NOMO-1 treated with dmso at 0.1 percent for 144 hours (cell line): ENCODE data around the gene LACTBL1.

Experiments
- DNase-seq: peaks from one replicate; lab custom pipeline; 2025; ENCODE audit not compliant: unreplicated experiment; lab: John Stamatoyannopoulos, UW

The LACTBL1 gene

DNA sequence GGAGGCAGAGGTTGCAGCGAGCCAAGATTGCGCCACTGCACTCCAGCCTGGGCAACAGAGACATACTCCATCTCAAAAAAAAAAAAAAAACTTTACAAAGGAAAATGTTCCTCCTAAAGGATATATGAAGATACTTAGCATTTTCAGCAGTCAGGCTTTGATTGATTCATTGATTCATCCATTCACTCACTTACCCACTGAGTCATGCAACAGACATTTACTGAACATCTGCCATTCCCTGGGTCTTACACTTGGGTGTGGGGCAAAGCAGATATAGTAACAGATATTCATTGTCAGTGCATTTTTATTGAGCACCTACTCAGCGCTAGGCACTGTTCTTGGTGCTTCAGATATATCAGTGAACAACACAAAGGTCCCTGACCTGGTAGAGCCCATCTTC lies 5.6 kb upstream of the LACTBL1 start:
- DNase-seq = no peak

- DNase-seq = peak; percentile 17
Measured at GRCh38 chr1:22976461-22977243, 4.0 kb upstream of the LACTBL1 start.

DNA sequence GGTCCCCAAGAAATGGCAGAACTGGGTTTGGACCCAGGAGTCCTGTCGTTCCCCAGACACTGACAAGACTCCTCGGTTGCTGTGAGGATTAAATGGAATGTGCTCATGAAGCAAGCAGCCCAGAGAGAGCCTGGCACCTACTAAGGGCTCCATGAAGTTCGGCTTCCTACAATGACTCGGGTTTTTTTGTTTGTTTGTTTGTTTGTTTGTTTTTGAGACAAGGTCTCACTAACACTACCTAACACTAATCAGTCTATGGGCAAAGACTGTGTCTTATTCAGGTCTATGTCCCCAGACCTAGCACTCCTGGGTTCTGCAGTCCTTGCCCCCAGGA lies 3.4 kb upstream of the LACTBL1 start:
- DNase-seq = no peak

DNA sequence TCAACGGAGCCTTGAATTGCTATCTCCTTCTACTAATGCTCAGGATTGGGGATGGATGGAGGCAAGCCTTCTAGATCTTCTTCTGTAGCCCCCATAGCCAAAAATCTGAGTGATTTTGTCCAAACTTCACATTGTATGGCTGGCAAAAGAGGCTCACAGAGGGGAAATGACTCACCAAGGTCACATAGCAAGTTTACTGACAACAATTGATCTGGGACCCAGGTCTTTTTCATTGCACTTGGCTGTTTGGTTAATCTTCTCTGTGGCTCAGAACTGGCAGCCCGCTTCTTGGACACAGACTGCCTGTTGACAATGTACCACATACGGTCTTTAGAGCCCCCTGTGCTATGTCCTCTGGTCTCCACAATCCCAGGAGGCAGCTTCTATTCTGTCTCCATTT lies 3.0 kb upstream of the LACTBL1 start:
- no peak for DNase-seq

DNA sequence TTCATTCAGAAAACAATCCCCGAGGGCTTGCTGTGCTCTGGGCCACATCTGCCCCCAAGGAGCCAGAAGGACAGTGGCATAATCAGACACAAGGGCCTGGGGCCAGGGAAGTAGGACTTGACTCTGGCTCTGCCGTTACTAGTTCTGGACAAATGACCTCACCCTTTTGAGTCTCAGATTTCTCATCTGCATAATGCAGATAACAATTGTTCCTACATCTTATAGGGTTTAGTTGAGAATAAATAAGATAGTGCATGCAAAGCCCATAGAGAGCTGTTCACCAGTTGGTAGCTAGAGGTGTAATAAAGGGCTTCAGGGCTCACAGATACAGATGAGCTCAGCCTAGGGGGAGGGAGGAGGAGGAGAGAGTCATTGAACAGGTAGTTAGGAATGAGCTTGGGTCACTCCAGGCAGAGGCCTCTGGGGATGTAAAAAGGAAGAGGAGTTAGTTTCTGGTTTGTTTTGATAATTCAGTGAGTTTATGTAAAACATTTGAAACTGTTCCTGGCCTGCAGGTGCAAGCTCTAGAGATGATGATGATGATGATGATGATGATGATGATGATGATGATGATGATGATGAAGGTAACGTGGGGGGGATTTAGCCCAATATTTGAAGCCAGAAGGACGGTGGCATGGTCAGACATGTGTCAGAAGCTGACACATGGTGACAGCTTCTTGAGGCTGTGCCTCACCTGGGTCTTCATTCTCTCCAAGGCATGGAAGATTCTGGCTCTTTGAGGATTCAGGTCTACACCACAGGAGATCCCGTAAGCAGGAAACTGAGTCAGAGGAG lies 858 bp downstream of the LACTBL1 start:
- no peak for DNase-seq

DNA sequence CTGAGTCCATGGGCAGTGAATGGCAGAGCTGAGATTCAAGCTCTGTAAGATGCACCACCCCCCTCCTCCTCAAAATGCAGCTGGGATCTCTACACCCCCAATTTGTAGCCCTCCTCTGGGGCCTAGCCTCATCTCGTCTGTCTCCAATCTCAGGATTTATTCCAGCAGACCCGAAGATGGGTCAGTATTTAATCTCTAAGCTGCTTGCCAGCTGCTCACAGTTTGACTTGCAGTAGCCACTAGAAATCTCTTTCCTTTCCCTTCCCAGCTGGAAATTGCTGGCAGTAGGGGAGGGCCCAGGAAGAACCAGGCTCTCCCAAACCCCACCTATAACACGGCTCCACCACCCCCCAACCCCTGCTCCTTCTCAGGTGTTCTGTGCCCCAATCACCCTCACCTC lies 1.5 kb downstream of the LACTBL1 start:
- no peak for DNase-seq

DNA sequence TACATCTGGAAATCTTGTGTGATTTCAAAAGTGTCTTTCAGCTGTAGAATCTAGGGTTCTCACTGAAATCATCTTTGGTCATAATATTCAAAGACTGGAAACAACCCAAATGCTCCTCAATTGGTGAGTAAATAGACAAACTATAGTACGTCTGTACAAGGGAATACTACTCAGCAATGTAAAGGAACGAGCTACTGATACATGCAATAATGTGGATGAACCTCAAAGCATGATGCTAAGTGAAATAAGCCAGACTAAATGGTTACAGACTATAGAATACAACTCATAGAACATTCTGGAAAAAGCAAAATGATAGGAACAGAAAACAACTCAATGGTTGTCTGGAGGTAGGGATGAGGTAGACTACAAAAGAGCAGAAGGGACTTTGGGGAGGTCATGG lies 2.6 kb downstream of the LACTBL1 start:
- DNase-seq = no peak

- DNase-seq = no peak
Measured at GRCh38 chr1:22969304-22969709, 3.4 kb downstream of the LACTBL1 start.

DNA sequence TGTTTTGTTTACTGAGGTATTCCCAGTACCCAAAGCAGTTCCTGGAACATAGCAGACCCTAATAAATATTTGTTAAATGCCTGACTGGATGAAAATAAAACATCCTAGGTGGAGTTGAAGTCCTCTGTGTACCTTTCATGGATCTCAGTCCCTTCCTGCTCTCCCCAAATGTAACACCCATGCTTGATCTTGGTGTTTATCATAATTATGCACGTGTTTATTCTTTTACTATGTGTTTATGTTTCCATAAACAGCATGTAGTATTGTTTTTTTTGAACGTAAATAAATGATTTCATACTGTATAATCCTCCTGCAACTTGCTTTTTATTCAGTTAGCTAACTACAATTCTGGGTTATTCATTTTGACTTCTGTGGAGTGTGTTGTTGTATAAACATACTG lies 4.8 kb downstream of the LACTBL1 start:
- DNase-seq = no peak

DNA sequence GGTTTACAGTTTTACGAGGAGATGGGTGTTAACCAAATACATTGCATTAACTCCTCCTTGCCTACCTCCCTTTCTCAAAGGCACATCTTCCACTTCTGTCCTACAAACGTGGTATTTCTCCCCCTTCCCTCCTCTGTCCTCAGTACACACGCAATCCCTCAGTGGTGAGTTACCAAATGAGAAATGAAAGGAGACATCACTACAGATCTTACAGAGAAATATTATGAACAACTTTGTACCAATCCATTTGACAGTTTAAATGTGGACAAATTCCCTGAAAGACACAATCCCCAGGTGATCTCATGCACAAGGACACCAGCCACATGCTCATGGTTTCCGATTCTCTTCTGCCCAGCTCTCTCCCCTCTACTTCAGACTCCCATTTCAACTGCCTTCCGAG lies 6.4 kb downstream of the LACTBL1 start:
- DNase-seq = no peak

GRCh38 chr1:22963044-22963677 lies 9.5 kb downstream of the LACTBL1 start:
- no peak for DNase-seq

GRCh38 chr1:22962558-22962957 lies 10.1 kb downstream of the LACTBL1 start:
- DNase-seq = no peak

- DNase-seq = no peak
Measured at GRCh38 chr1:22959545-22960360, 12.9 kb downstream of the LACTBL1 start.

- DNase-seq = no peak
Measured at GRCh38 chr1:22958556-22958955, 14.1 kb downstream of the LACTBL1 start.

GRCh38 chr1:22957066-22957465 lies 15.6 kb downstream of the LACTBL1 start:
- DNase-seq = no peak

DNA sequence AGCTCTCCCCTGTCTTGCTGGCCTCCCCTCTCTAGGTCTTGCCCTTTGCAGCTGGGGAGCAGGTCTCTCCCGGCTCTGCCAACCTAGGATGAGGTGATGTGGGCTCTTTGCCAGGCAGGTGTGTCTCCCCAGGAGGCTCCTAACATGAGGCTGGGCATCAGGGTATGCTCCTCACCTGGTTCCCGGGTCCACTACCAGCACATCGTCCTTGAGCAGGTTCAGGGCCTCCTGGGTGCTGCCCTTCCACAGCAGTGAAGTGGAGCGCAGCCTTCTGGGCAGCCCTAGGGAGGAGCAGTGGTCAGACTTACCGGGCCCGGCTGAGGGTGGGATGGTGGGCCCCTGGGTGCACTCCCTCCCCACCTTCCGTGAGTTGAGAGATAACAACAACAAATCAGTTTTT lies 17.5 kb downstream of the LACTBL1 start:
- no peak for DNase-seq

- no peak for DNase-seq
Measured at GRCh38 chr1:22953740-22954141, 18.9 kb downstream of the LACTBL1 start.

GRCh38 chr1:22953057-22953739 lies 19.5 kb downstream of the LACTBL1 start:
- no peak for DNase-seq

DNA sequence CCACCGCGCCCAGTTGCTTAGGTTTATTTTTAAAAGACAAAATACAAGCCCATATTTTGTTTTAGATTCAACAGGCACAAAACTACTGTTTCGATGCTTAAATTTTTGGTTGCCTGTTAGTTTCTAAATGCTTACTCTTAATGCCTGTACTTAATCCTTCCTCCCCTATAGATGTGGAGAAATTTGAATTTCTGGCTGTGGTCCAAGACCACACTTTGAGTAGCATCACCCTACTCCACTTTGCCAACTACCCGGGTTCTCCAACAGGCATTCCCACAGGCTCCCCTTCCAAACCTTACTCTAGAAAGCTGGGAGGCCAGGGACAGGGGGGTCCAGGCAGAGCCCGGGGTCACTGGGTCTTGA lies 20.0 kb downstream of the LACTBL1 start:
- DNase-seq = no peak

GRCh38 chr1:22951796-22952195 lies 20.9 kb downstream of the LACTBL1 start:
- no peak for DNase-seq

DNA sequence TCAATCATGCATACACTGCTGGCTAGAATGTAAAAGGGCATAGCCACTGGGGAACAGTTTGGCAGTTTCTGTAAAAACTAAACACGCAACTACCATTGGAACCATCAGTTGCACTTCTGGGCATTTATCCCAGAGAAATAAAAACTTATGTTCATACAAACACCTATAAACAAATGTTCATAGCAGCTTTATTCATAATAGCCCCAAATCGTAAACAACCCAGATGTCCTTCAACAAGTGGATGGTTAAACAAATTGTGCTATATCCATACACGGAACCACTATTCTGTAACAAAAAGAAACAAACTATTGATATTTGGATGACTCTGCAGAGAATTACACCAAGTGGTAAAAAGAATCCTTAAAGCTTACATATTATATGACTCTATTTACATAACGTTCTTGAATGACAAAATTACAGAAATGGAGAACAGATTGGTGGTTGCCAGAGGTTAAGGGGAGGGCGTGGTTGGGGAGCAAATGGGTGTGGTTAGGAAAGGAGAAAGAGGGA lies 22.8 kb downstream of the LACTBL1 start:
- DNase-seq = no peak
